IPS-20b (cell line): ENCODE measurements around the gene TSPAN32.
"Not testable (repeated sequence)": the region's sequence is repeated elsewhere in the genome, so short reads cannot be mapped to it uniquely, and the experiment has no call there.

Experiments
- H3K27ac ChIP-seq: one replicate; pipeline ENCODE4 v1.5.1; 2013; ENCODE audit warnings: low read length
- H3K27me3 ChIP-seq: 2 replicates; pipeline ENCODE4 v1.6.1; 2013; ENCODE audit warnings: mild to moderate bottlenecking, low read length, inconsistent platforms; ENCODE audit not compliant: insufficient read depth
- H3K36me3 ChIP-seq: 2 replicates; pipeline ENCODE4 v1.6.1; 2013; ENCODE audit warnings: low read depth, mild to moderate bottlenecking, inconsistent platforms, low read length, moderate library complexity; ENCODE audit not compliant: insufficient read depth
- H3K4me1 ChIP-seq: 2 replicates; pipeline ENCODE4 v1.6.1; 2013; ENCODE audit warnings: mild to moderate bottlenecking, control low read depth, inconsistent platforms, low read length, moderate library complexity; ENCODE audit not compliant: insufficient read depth
- H3K4me3 ChIP-seq: 2 replicates; pipeline ENCODE4 v1.5.1; 2013; ENCODE audit warnings: mild to moderate bottlenecking, low read length, inconsistent platforms
- H3K9ac ChIP-seq: 2 replicates; pipeline ENCODE4 v1.6.1; 2013; ENCODE audit warnings: low read depth, mild to moderate bottlenecking, inconsistent platforms, low read length, moderate library complexity
- H3K9me3 ChIP-seq: 2 replicates; pipeline ENCODE4 v1.6.1; 2013; ENCODE audit warnings: mild to moderate bottlenecking, low read depth, low read length, inconsistent platforms; ENCODE audit not compliant: insufficient read depth

Gene TSPAN32

GRCh38 chr11:2328656-2329354 lies 27.0 kb downstream of the TSPAN32 start:
- Histone ChIP-seq H3K9me3 (peaks cover 3% of the 10 kb centered on the region), H3K27ac (no peak overlapping the region), H3K4me1 (no peaks in the 10 kb centered on the region), H3K4me3 (no peak overlapping the region), H3K27me3 (no peaks in the 10 kb centered on the region), H3K36me3 (no peaks in the 10 kb centered on the region), H3K9ac (no peak overlapping the region)

GRCh38 chr11:2329551-2329950 lies 27.7 kb downstream of the TSPAN32 start:
- H3K27me3 ChIP-seq: no peaks in the 10 kb centered on the region
- no peak overlapping the region for H3K4me3 ChIP-seq
- H3K9me3 ChIP-seq: peaks cover 3% of the 10 kb centered on the region
- no peaks in the 10 kb centered on the region for H3K36me3 ChIP-seq
- no peak overlapping the region for H3K9ac ChIP-seq
- H3K4me1 ChIP-seq: no peaks in the 10 kb centered on the region
- no peak overlapping the region for H3K27ac ChIP-seq

GRCh38 chr11:2330696-2331095 lies 28.9 kb downstream of the TSPAN32 start:
- Histone ChIP-seq H3K4me1 (no peaks in the 10 kb centered on the region), H3K36me3 (no peaks in the 10 kb centered on the region), H3K4me3 (no peak overlapping the region), H3K9me3 (peaks cover 3% of the 10 kb centered on the region), H3K27ac (no peak overlapping the region), H3K9ac (no peak overlapping the region), H3K27me3 (no peaks in the 10 kb centered on the region)

GRCh38 chr11:2331404-2331803 lies 29.6 kb downstream of the TSPAN32 start:
- no peak overlapping the region for H3K27ac ChIP-seq
- H3K4me3 ChIP-seq: no peak overlapping the region
- H3K27me3 ChIP-seq: no peaks in the 10 kb centered on the region
- no peak overlapping the region for H3K9ac ChIP-seq
- no peaks in the 10 kb centered on the region for H3K36me3 ChIP-seq
- peaks cover 3% of the 10 kb centered on the region for H3K9me3 ChIP-seq
- H3K4me1 ChIP-seq: no peaks in the 10 kb centered on the region

- H3K4me1 ChIP-seq, H3K9me3 ChIP-seq, H3K36me3 ChIP-seq, H3K27ac ChIP-seq, H3K9ac ChIP-seq, H3K4me3 ChIP-seq, H3K27me3 ChIP-seq: not testable (repeated sequence)
Measured at GRCh38 chr11:2332569-2332968, 30.8 kb downstream of the TSPAN32 start.

GRCh38 chr11:2333486-2334205 lies 31.8 kb downstream of the TSPAN32 start:
- not testable (repeated sequence) for H3K27ac ChIP-seq, H3K4me1 ChIP-seq, H3K9me3 ChIP-seq, H3K4me3 ChIP-seq, H3K9ac ChIP-seq, H3K36me3 ChIP-seq, H3K27me3 ChIP-seq

- not testable (repeated sequence) for H3K9me3 ChIP-seq, H3K4me1 ChIP-seq, H3K4me3 ChIP-seq, H3K27me3 ChIP-seq, H3K36me3 ChIP-seq, H3K27ac ChIP-seq, H3K9ac ChIP-seq
Measured at GRCh38 chr11:2335286-2335685, 33.5 kb downstream of the TSPAN32 start.

GRCh38 chr11:2338760-2339159 lies 36.9 kb downstream of the TSPAN32 start:
- H3K27ac ChIP-seq, H3K4me3 ChIP-seq, H3K36me3 ChIP-seq, H3K27me3 ChIP-seq, H3K9me3 ChIP-seq, H3K4me1 ChIP-seq, H3K9ac ChIP-seq: not testable (repeated sequence)

- H3K27me3 ChIP-seq: no peaks in the 10 kb centered on the region
- no peak overlapping the region for H3K4me3 ChIP-seq
- no peaks in the 10 kb centered on the region for H3K4me1 ChIP-seq
- peaks cover 6% of the 10 kb centered on the region for H3K9me3 ChIP-seq
- no peak overlapping the region for H3K27ac ChIP-seq
- no peak overlapping the region for H3K9ac ChIP-seq
- H3K36me3 ChIP-seq: no peaks in the 10 kb centered on the region
Measured at GRCh38 chr11:2342557-2342956, 40.7 kb downstream of the TSPAN32 start.

- Histone ChIP-seq H3K27ac (no peak overlapping the region), H3K27me3 (no peaks in the 10 kb centered on the region), H3K36me3 (no peaks in the 10 kb centered on the region), H3K9ac (no peak overlapping the region), H3K4me3 (no peak overlapping the region), H3K4me1 (no peaks in the 10 kb centered on the region), H3K9me3 (peaks cover 8% of the 10 kb centered on the region)
Measured at GRCh38 chr11:2342981-2343380, 41.2 kb downstream of the TSPAN32 start.

- no peak overlapping the region for H3K27ac ChIP-seq
- H3K9ac ChIP-seq: no peak overlapping the region
- H3K4me1 ChIP-seq: no peaks in the 10 kb centered on the region
- no peaks in the 10 kb centered on the region for H3K36me3 ChIP-seq
- H3K4me3 ChIP-seq: no peak overlapping the region
- no peaks in the 10 kb centered on the region for H3K27me3 ChIP-seq
- H3K9me3 ChIP-seq: peaks cover 11% of the 10 kb centered on the region
Measured at GRCh38 chr11:2343502-2343901, 41.7 kb downstream of the TSPAN32 start.

- no peak overlapping the region for H3K27ac ChIP-seq
- no peak overlapping the region for H3K4me3 ChIP-seq
- no peak overlapping the region for H3K9ac ChIP-seq
- no peaks in the 10 kb centered on the region for H3K4me1 ChIP-seq
- H3K27me3 ChIP-seq: no peaks in the 10 kb centered on the region
- H3K9me3 ChIP-seq: peaks cover 23% of the 10 kb centered on the region
- no peaks in the 10 kb centered on the region for H3K36me3 ChIP-seq
Measured at GRCh38 chr11:2345050-2345449, 43.2 kb downstream of the TSPAN32 start.
